DMS153 treated with DMSO at 0.1 percent for 48 hours (cell line): ENCODE data around the gene RTP3.
"Not testable (repeated sequence)": the region's sequence is repeated elsewhere in the genome, so short reads cannot be mapped to it uniquely, and the experiment has no call there.

Experiments used
- DNase-seq: peaks from one replicate; lab custom pipeline; 2025; ENCODE audit not compliant: unreplicated experiment; lab: John Stamatoyannopoulos, UW

The RTP3 gene

DNA sequence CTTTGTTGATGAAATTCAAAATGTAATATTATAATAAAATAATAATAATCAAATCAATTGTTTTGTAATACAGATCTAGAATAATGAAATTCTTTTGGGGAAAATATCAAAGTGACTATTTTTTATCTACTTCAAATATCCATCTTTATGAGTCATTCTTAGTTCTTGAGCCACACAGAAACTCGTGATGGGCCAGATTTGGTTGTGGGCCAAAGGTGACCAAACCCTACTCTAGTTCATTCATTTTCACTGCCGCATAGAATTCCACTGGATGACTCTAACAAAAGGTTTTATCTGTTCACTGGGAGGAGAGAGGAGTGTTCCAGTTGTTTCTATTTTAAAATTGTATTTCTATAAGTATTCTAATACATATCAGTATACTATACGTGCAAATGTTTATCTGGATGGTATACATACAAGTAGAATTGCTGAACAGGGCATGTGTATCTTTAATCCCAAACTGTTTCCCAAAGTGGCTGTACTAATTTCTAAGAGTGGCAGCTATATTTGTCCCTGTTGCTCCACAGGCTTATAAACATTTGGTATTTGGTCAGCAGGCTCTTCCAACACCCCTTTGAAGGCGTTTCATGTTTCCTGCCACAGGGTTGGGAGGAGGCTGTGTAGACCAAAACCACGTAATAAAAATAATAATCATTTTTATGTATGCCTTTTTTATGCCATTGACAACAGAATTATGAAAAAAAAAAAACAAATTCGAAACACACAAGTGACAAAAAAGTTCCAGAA, 7.3 kb upstream of the RTP3 start:
- no peak for DNase-seq

DNA sequence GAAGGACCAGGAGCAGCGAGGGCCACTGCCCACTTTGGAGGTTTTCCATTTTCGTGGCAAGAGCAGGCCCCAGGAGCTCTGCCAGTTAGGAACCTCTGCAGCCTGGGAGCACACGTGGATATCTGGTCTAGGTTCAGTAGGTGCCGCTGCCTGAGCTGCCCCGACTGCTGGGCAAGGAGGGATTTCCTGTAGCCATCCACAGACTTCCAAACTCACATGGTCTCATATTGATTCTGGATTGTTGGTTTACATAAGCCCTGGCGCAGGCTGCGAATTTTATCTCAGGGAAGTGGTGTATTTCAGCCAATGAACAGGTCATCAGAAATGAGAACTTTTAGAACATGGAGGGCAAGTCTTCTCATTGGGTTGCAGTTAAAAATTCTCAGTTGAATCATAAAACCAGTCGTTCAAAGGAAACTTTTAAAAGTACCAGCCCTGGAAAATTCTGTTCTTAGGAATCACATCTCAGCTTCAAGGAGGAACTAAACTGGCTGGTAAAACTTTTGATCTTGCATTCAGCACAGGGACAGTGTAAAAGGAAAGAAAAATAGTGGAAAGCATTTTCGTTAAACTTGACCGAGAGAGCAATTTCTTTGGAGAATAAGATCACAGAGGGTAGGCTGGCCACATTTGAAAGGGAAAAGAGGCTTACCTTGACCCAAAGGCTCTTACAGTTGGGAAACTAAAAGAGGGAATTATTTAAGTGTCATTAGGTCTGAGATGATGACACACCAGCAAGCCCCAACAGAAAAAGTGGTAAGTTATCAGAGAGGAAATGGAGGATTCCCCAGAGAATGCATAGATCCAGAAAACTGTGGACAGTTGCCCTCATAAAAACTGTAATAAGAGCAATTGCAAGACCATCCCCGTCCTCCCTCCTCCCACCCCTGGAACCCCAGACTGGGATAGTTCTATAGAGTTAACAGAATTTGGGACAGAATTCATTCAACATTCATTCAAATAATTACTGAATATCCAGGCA, 6.4 kb upstream of the RTP3 start:
- no peak for DNase-seq

- no peak for DNase-seq
These were observed 4.8 kb upstream of the RTP3 start for GRCh38 chr3:46492890-46493547.

DNA sequence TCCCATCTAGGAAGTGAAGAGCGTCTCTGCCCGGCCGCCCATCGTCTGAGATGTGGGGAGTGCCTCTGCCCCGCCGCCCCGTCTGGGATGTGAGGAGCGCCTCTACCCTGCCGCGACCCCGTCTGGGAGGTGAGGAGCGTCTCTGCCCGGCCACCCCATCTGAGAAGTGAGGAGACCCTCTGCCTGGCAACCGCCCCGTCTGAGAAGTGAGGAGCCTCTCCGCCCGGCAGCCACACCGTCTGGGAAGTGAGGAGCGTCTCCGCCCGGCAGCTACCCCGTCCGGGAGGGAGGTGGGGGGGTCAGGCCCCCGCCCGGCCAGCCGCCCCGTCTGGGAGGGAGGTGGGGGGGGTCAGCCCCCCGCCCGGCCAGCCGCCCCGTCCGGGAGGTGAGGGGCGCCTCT, 3.3 kb upstream of the RTP3 start:
- DNase-seq, result not testable (repeated sequence)

DNA sequence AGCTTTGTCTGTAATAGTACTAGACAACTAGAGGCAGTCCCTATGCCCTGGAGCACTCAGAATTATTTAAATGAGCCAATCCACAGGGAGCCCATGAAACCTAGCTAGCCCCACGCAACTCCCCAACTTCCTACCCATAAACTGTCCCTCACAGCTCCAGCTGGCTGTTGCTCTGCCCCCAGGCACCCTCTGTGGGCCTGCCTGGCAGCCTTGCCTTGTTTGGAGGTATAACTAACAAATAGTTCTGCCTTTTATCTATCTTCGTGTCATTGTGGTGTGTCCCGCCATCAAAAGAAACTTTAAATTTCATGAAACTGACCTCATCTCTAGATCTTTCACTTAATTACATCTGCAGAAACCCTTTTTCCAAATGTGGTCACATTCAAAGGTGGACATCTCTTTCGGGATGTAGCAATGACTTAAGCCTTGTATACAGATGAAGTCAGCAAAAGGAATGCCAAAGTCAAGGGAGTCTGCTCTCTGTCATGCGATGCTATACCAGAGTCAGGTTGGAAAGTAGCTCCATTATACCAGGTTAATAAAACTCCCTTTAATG, 1.8 kb upstream of the RTP3 start:
- no peak for DNase-seq

DNA sequence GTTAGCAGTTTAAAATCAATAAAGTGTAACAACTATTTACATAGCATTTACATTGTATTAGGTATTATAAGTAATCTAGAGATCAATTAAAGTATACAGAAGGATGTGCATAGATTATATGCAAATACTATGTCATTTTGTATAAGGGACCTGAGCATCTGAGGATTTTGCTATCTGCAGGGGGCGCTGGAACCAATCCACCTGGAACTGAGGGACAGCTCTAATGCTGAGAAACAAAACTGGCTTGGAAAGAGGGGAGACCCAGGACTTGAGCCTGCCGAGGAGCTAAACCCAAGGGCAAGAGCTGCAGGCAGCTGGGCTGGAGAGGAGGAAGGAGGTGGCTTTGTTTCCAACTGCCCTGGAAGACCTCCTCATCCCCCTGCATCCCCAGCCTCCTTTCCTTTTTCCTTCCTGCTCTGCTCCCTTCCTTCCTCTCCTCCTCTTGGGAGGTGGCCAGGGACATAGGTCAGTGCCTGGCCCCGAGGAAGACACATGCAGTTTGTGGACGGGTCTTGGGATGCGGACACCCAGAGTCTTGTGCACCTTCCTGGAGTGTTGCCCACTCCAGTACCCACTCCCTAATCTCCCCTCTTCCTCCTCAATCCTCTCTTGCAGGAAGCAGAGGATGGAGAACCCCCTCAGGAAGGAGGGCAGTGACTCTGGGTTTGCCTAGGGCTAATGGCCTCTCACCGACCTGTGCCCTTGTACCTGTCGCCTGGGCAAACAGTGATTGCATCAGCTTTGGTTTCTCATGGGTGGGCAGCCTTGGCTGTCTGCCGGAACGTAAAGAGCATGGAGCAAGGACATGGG, 825 bp upstream of the RTP3 start:
- no peak for DNase-seq

DNA sequence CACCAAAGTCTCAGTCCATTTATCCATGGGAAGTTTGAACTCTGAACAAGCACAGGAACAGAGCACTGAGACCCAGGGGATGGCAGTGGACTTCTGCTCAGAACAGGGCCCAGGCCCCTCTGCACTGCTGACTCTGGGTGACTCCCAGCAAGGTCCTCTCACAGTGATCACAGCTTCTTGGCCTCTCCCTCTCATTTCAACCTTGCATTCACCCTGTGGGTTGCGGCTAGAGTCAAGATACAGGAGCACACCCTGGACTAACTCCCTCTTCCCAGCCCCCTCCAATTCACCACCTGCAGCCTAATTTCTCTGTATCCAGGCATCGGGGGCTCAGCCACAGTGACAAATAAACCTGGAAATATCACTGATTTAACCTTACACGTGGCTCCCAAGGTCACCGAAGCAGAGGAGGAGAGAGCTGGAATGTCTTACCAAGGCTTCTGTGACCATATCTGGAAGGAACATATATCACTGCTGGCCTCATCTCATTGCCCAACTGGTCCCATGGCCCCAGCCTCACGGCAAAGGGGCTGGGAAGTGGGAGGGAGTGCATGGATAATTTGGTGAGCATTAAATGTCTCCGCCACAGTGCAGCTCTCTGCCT, 1.2 kb downstream of the RTP3 start:
- DNase-seq, result no peak

GRCh38 chr3:46500656-46501635, 3.2 kb downstream of the RTP3 start:
- DNase-seq, result no peak

DNA sequence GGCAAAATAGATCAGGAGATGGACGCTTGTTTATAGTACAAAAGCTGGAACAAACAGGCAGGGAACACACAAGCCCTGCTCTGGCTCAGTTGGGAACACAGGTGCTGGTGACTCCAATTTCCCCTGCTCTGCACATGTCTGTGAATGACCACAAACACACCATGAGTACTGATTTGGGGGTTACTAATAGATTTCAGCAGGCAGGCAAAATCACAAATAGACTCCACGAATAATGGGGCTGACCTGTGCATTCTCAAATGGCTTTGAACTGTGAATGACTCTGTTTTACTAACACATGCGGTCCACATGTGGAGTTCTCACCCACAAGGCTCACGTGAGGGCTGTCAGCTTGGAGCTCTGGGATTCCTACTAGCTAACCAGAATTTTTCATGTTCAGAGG, 3.9 kb downstream of the RTP3 start:
- DNase-seq, result no peak

GRCh38 chr3:46503200-46503874, 5.6 kb downstream of the RTP3 start:
- no peak for DNase-seq

DNA sequence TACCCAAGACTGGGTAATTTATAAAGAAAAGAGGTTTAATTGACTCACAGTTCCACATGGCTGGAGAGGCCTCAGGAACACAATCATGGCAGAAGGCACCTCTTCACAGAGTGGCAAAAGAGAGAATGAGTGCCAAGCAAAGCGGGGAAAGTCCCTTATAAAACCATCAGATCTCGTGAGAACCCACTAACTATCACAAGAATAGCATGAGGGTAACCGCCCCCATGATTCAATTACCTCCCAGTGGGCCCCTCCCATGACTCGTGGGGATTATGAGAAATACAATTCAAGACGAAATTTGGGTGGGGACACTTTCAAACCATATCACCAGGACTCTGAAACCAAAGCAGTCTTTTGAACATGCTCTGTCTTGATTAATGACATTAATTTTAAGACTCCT, 7.0 kb downstream of the RTP3 start:
- DNase-seq, result no peak

- DNase-seq, result no peak
These were observed 8.2 kb downstream of the RTP3 start for GRCh38 chr3:46505953-46506352.

- DNase-seq, result no peak
These were observed 8.8 kb downstream of the RTP3 start for GRCh38 chr3:46506526-46506925.

GRCh38 chr3:46508850-46509591, 11.2 kb downstream of the RTP3 start:
- no peak for DNase-seq

GRCh38 chr3:46509661-46510187, 11.9 kb downstream of the RTP3 start:
- DNase-seq, result no peak

DNA sequence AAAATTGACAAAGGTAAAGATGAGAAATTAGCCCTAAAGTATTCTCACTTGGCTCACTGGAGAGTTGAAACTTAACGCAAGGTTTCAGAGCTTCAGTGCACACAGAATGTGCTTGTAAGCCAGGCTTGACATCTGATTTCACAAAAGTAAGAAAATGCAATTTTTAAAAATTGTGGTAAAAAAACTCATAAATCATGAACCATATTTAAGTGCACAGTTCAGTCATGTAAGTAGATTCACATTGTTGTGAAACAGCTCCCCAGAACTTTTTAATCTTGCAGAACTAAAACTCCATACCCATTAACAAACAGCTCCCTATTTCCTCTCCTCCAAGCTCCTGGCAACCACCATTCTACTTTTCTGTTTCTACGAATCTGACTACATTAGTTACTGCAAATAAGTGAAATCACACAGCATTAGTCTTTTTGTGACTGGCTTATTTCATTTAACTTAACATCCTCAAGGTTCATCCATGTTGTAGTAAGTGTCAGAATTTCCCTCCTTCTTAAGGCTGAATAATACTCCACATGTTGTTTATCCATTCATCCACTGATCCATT, 14.5 kb downstream of the RTP3 start:
- DNase-seq, result no peak

DNA sequence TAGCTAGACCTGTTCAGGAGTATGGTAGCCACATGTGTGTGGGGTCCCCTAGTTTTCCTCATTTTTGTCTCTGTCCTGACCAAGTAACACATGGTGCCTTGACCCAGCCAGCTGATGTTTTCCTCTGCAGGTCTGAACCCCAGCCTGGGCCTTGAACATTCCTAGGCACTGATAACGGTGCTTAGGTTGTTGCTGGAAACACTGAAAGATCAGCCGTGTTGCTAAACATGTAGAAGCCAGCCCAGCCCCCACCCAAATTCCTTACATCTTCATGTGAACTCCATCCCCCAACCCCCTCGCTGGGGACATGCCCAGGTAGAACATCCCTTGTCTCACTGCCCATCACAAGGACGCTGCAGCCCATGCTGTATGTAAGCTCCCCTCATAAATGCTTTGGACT, 18.7 kb downstream of the RTP3 start:
- DNase-seq, result no peak
